Muscle of leg (tissue), 11 donors: ENCODE results near the gene C1orf105. TPM values are rescaled to one million over a fixed set of nuclear protein-coding genes. Genes with fewer than 3 reads are reported as not detected.

ENCODE experiments used
- DNase-seq: peaks from one replicate; pipeline ENCODE4 v3.0.0; 2013
- H3K27ac ChIP-seq: one replicate; pipeline ENCODE4 v1.5.1; 2013; ENCODE audit warnings: mild to moderate bottlenecking, low read length, control low read depth
- H3K27me3 ChIP-seq: one replicate; pipeline ENCODE4 v1.6.1; 2013; ENCODE audit warnings: low read length; ENCODE audit not compliant: control insufficient read depth, insufficient read depth
- H3K36me3 ChIP-seq: one replicate; pipeline ENCODE4 v1.6.1; 2013; ENCODE audit warnings: low read length; ENCODE audit not compliant: control insufficient read depth, insufficient read depth
- H3K4me1 ChIP-seq: one replicate; pipeline ENCODE4 v1.6.1; 2013; ENCODE audit warnings: low read length; ENCODE audit not compliant: control insufficient read depth, insufficient read depth
- H3K4me3 ChIP-seq: one replicate; pipeline ENCODE4 v1.5.1; 2013; ENCODE audit warnings: low read length, control low read depth
- H3K9me3 ChIP-seq: replicated peaks from 2 replicates; pipeline ENCODE4 v1.6.1; 2013; ENCODE audit warnings: low read depth, low read length; ENCODE audit not compliant: control insufficient read depth
- WGBS: methylation state at CpG from one replicate; pipeline ENCODE4 v1.1.5; 2013; ENCODE audit warnings: missing lambda C conversion rate; ENCODE audit not compliant: insufficient coverage; 5-methylcytosine and 5-hydroxymethylcytosine counted together
- polyA plus RNA-seq, 8 donors: library from polyadenylated mRNA; unstranded; fragments of 120-200 nt; gene quantifications; one replicate each; pipeline versions ENCODE4 v1.2.1 to v1.2.3, GENCODE V29; 2013; ENCODE audit warnings: inconsistent platforms in 1 of 8, low replicate concordance in 1 of 8; ENCODE audit not compliant: insufficient read length in 8 of 8, insufficient read depth in 1 of 8
- total RNA-seq: library from RNA; stranded (reverse); fragments of 120-200 nt; gene quantifications from one replicate; pipeline ENCODE4 v1.2.4, GENCODE V29; 2013

Gene C1orf105
- total and polyA plus RNA-seq, 9 donors = 85.2 to 174 (median 99.6) TPM

- Histone ChIP-seq H3K27me3 (no peaks in the 10 kb centered on the region), H3K9me3 (no peaks in the 10 kb centered on the region), H3K27ac (no peak overlapping the region), H3K4me3 (no peak overlapping the region), H3K36me3 (no peaks in the 10 kb centered on the region), H3K4me1 (no peaks in the 10 kb centered on the region)
- 100% methylated on average over 1 of the region's 3 CpGs for WGBS
- no peak for DNase-seq
Observed at GRCh38 chr1:172514108-172514507, 93.6 kb downstream of the C1orf105 start.

- Histone ChIP-seq H3K9me3 (no peaks in the 10 kb centered on the region), H3K36me3 (no peaks in the 10 kb centered on the region), H3K27ac (no peak overlapping the region), H3K27me3 (no peaks in the 10 kb centered on the region), H3K4me1 (no peaks in the 10 kb centered on the region), H3K4me3 (no peak overlapping the region)
- DNase-seq = no peak
Observed at GRCh38 chr1:172515436-172515835, 95.0 kb downstream of the C1orf105 start.

DNA sequence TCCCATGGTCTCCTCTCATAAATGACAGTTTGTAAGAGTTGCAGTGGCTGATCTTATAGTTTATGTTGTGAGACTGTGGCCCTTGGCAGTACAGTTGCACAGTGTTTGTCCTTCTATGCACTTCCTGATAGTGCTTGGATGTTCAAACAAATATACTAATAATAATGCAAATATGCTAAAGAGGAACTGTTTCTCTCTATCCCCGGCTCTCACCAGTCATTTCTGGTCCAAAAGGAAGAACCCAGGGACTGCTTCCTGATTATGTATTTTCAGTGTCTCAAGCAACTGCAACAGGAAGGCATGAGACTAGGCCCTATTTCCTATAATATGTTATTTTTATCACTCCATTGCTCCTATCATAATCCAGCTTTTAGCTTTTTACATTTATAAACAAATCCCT, 95.4 kb downstream of the C1orf105 start:
- no CpG with 5 or more reads among the region's 1 CpG for WGBS
- Histone ChIP-seq H3K27me3 (no peaks in the 10 kb centered on the region), H3K4me3 (no peak overlapping the region), H3K4me1 (no peaks in the 10 kb centered on the region), H3K36me3 (no peaks in the 10 kb centered on the region), H3K27ac (no peak overlapping the region), H3K9me3 (no peaks in the 10 kb centered on the region)
- peak; percentile 68 for DNase-seq

DNA sequence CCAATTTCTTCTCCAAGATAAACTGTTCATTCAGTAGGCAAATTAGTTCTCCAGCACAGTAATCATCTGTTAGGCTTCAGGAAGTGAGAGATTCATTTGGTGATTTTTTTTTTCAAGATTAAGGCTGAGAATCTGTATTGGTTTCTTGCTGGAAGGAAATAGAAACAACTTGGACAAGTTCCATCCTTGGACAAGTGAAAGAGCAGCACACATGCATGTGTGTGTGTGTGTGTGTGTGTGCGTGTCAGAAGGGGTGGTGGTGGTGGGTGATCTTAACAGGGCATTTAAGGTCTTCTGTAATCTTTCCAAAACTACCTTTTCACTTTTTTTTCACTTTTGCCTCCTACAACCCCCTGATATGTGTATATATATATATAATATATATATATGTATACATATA, 96.6 kb downstream of the C1orf105 start:
- no peak overlapping the region for H3K27ac ChIP-seq
- H3K9me3 ChIP-seq = no peaks in the 10 kb centered on the region
- no peaks in the 10 kb centered on the region for H3K4me1 ChIP-seq
- DNase-seq = peak; percentile 26
- no peaks in the 10 kb centered on the region for H3K36me3 ChIP-seq
- H3K4me3 ChIP-seq = no peak overlapping the region
- WGBS = no CpG with 5 or more reads among the region's 1 CpG
- H3K27me3 ChIP-seq = no peaks in the 10 kb centered on the region

GRCh38 chr1:172517545-172517944, 97.1 kb downstream of the C1orf105 start:
- H3K4me3 ChIP-seq = no peak overlapping the region
- 86% methylated on average over 3 of the region's 4 CpGs for WGBS
- no peak overlapping the region for H3K27ac ChIP-seq
- no peaks in the 10 kb centered on the region for H3K36me3 ChIP-seq
- H3K27me3 ChIP-seq = no peaks in the 10 kb centered on the region
- no peaks in the 10 kb centered on the region for H3K9me3 ChIP-seq
- no peaks in the 10 kb centered on the region for H3K4me1 ChIP-seq
- no peak for DNase-seq

Other genes with a start within 250 kb of the C1orf105 start
- 23.0 TPM for gene PIGC, start 23.4 kb downstream of the C1orf105 start, total RNA-seq
- 10 to 100 TPM; 22.7 to 31.6 (median 26.1) TPM for gene PIGC, start 23.4 kb downstream of the C1orf105 start, polyA plus RNA-seq
- 40.2 TPM for gene SUCO, start 112.5 kb downstream of the C1orf105 start, total RNA-seq
- gene SUCO, start 112.5 kb downstream of the C1orf105 start, polyA plus RNA-seq = 10 to 100 TPM; 25.4 to 47.4 (median 34.5) TPM
- 0.13 TPM for gene FASLG, start 238.4 kb downstream of the C1orf105 start, total RNA-seq
- gene FASLG, start 238.4 kb downstream of the C1orf105 start, polyA plus RNA-seq = under 1 TPM in 7 of 8 donors, not detected in 1; 0.09 to 0.16 (median 0.11) TPM